NCI-H128 (cell line): ENCODE results near the gene DGKG.

Experiments used
- DNase-seq: peaks from one replicate; lab custom pipeline; 2025; ENCODE audit not compliant: unreplicated experiment; lab: John Stamatoyannopoulos, UW

The DGKG gene

GRCh38 chr3:186247821-186248814, 113.9 kb downstream of the DGKG start:
- no peak for DNase-seq

GRCh38 chr3:186246941-186247340, 115.1 kb downstream of the DGKG start:
- no peak for DNase-seq

- no peak for DNase-seq
Observed at GRCh38 chr3:186244016-186244415, 118.0 kb downstream of the DGKG start.

GRCh38 chr3:186241910-186242821, 119.9 kb downstream of the DGKG start:
- no peak for DNase-seq

GRCh38 chr3:186239321-186239720, 122.7 kb downstream of the DGKG start:
- DNase-seq, result no peak

- DNase-seq, result no peak
Observed at GRCh38 chr3:186237915-186238314, 124.1 kb downstream of the DGKG start.

GRCh38 chr3:186236357-186237020, 125.5 kb downstream of the DGKG start:
- no peak for DNase-seq

GRCh38 chr3:186235554-186235953, 126.5 kb downstream of the DGKG start:
- no peak for DNase-seq

GRCh38 chr3:186234152-186234551, 127.9 kb downstream of the DGKG start:
- no peak for DNase-seq

GRCh38 chr3:186226482-186226881, 135.6 kb downstream of the DGKG start:
- no peak for DNase-seq

GRCh38 chr3:186225603-186226002, 136.4 kb downstream of the DGKG start:
- no peak for DNase-seq

- DNase-seq, result no peak
Observed at GRCh38 chr3:186224041-186224610, 137.9 kb downstream of the DGKG start.

GRCh38 chr3:186223476-186223875, 138.6 kb downstream of the DGKG start:
- DNase-seq, result no peak

GRCh38 chr3:186221760-186222378, 140.2 kb downstream of the DGKG start:
- no peak for DNase-seq

- DNase-seq, result no peak
Observed at GRCh38 chr3:186220911-186221645, 141.0 kb downstream of the DGKG start.

GRCh38 chr3:186220365-186220764, 141.7 kb downstream of the DGKG start:
- DNase-seq, result no peak

GRCh38 chr3:186219211-186219638, 142.8 kb downstream of the DGKG start:
- DNase-seq, result no peak

GRCh38 chr3:186218421-186218820, 143.6 kb downstream of the DGKG start:
- no peak for DNase-seq

- DNase-seq, result no peak
Observed at GRCh38 chr3:186217820-186218164, 144.2 kb downstream of the DGKG start.
